ENCODE measurements around the gene MYOZ3.

The MYOZ3 gene

DNA sequence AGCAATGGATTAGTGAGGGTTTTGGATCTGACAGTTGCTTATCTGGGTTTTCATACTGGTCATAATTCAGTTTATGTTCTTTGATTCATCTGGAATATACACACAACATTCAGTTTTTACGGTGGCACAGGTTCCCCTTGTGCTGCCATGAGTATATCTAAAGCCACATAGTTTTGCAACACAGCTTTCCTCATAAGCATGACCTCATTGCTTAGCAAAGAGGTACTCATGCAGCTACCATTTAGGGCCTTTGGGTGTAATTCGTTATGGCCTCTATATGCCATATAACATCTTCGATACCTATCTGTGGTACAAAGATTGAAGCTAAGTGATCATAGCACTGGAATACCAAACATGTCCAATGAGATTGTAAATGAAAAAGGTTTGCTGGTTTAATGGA is 42.7 kb downstream of the MYOZ3 start:
- DNase-seq: peak; percentile 6

DNA sequence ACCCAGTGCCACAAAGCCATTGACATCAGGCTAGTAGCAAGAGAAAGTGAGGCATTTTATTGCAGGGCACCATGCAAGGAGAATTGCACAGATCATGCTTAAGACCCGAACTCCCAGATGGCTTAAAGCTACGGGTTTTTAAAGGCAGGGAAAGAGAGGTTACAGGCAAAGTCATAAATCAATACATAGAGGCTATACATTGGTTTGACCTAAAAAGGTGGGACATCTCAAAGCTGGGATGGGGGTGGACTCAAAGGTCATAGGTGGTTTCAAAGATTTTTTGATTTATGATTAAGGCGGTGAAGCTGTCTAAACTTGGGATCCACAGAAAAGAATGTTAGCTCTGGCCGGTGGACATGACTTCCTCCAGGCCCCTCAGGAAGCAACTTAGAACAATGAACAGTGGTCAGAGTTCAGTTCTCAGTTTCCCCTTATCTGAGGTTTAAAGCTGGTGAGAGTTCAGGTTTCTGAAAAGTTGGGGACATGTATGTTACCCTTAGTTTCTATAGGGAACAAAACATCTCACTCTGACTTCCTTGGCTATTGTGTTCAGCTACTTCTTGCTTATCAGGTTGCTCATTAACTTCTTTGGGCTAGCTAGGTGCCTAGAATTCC is 45.8 kb downstream of the MYOZ3 start:
- DNase-seq: no peak

DNA sequence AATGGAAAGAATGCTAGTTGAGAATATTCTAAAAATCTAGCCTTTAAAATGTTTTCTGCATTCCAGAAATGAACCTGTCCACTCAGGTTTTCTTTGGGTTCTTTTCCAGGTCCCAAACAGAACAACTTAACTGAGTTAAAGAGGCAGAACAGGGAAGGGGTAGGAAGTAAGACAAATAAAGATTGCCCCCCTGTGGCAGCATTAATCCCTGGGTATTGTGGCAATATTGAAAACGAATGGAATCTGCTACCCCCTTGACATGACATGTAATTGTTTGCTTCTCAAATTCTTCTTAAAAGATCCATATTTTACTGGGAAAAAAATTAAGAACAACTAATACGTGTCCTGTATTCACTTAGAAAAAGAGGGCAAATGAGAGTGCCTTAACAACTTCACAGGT is 49.1 kb downstream of the MYOZ3 start:
- no peak for DNase-seq

DNA sequence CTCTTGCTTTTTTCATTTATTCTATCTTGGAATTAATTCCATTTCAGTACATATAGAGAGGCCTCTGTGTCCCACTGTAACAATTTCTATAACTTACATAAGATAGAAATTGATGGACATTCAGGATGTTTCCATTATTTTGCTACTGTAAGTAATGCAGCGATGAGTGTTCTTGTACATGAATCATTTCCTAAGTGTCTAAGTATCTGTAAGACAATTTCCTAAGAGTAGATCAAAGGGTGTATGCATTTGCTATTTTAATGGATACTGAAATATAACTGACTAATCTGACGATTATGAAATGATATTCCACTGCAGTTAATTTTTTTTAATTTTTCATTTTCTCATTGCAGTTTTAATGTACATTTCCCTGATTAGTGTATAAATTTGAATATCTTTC is 62.8 kb downstream of the MYOZ3 start:
- no peak for DNase-seq

All from NCI-H226 (cell line).